Measurements from ENCODE around the gene ARAP2.

Gene ARAP2

GRCh38 chr4:36218121-36218520, 26.2 kb downstream of the ARAP2 start:
- H3K27me3 ChIP-seq: no peaks in the 10 kb centered on the region
- H3K27ac ChIP-seq: no peak overlapping the region
- peaks cover 87 to 100% (median 100%) of the 10 kb centered on the region in 11 experiments for H4K20me1 ChIP-seq
- peaks cover 0 to 7% (median 0%) of the 10 kb centered on the region in 11 experiments; a peak in 2 of 22 replicates for H3K9me3 ChIP-seq (replicated peaks in 1 of 11)
- H3K9ac ChIP-seq: no peak overlapping the region
- H3K36me3 ChIP-seq: peaks cover 34 to 90% (median 65%) of the 10 kb centered on the region in 11 experiments
- TF ChIP-seq Cebpa-rat (IDR thresholded peaks at IDR 0.05): no peak
- H3K4me3 ChIP-seq: no peak overlapping the region
- H3K4me1 ChIP-seq: peaks cover 0 to 90% (median 5%) of the 10 kb centered on the region in 10 experiments; a peak in 12 of 20 replicates
- H3K4me2 ChIP-seq: peak overlapping the region in 2 of 11 experiments; percentile 58 to 68; a peak in 4 of 22 replicates

- Histone ChIP-seq H3K4me1 (peaks cover 0 to 78% (median 2%) of the 10 kb centered on the region in 10 experiments; a peak in 10 of 20 replicates), H3K4me3 (no peak overlapping the region), H3K9me3 (replicated peaks in 1 of 11) (peaks cover 0 to 7% (median 0%) of the 10 kb centered on the region in 11 experiments; a peak in 1 of 22 replicates), H3K27me3 (no peaks in the 10 kb centered on the region), H3K9ac (no peak overlapping the region), H4K20me1 (peaks cover 76 to 100% (median 96%) of the 10 kb centered on the region in 11 experiments), H3K27ac (no peak overlapping the region), H3K36me3 (peaks cover 57 to 91% (median 74%) of the 10 kb centered on the region in 11 experiments), H3K4me2 (peak overlapping the region in 2 of 11 experiments; percentile 32 to 63; a peak in 3 of 22 replicates)
- TF ChIP-seq Cebpa-rat (IDR thresholded peaks at IDR 0.05): no peak
Measured at GRCh38 chr4:36215627-36216026, 28.7 kb downstream of the ARAP2 start.

- peaks cover 73 to 100% (median 96%) of the 10 kb centered on the region in 11 experiments for H4K20me1 ChIP-seq
- peaks cover 0 to 7% (median 0%) of the 10 kb centered on the region in 11 experiments; a peak in 1 of 22 replicates for H3K9me3 ChIP-seq (replicated peaks in 1 of 11)
- peaks cover 58 to 91% (median 74%) of the 10 kb centered on the region in 11 experiments for H3K36me3 ChIP-seq
- TF ChIP-seq Cebpa-rat (IDR thresholded peaks at IDR 0.05): no peak
- H3K4me3 ChIP-seq: no peak overlapping the region
- no peaks in the 10 kb centered on the region for H3K27me3 ChIP-seq
- H3K27ac ChIP-seq: no peak overlapping the region
- H3K4me2 ChIP-seq: no peak overlapping the region; a peak in 1 of 22 replicates
- no peak overlapping the region for H3K9ac ChIP-seq
- peaks cover 0 to 71% (median 6%) of the 10 kb centered on the region in 10 experiments; a peak in 15 of 20 replicates for H3K4me1 ChIP-seq
Measured at GRCh38 chr4:36214735-36215485, 29.4 kb downstream of the ARAP2 start.

GRCh38 chr4:36213977-36214376, 30.3 kb downstream of the ARAP2 start:
- H3K4me3 ChIP-seq: no peak overlapping the region
- TF ChIP-seq Cebpa-rat (IDR thresholded peaks at IDR 0.05): no peak
- peaks cover 0 to 7% (median 0%) of the 10 kb centered on the region in 11 experiments; a peak in 1 of 22 replicates for H3K9me3 ChIP-seq (replicated peaks in 1 of 11)
- no peak overlapping the region for H3K9ac ChIP-seq
- H3K27ac ChIP-seq: no peak overlapping the region
- H3K36me3 ChIP-seq: peaks cover 66 to 93% (median 80%) of the 10 kb centered on the region in 11 experiments
- H3K4me2 ChIP-seq: no peak overlapping the region
- H4K20me1 ChIP-seq: peaks cover 66 to 100% (median 92%) of the 10 kb centered on the region in 11 experiments
- H3K27me3 ChIP-seq: no peaks in the 10 kb centered on the region
- peaks cover 1 to 68% (median 14%) of the 10 kb centered on the region in 10 experiments for H3K4me1 ChIP-seq

GRCh38 chr4:36211084-36211483, 33.2 kb downstream of the ARAP2 start:
- no peak overlapping the region for H3K9ac ChIP-seq

GRCh38 chr4:36209941-36210649, 34.2 kb downstream of the ARAP2 start:
- H3K36me3 ChIP-seq: peaks cover 75 to 100% (median 95%) of the 10 kb centered on the region in 11 experiments
- no peaks in the 10 kb centered on the region for H3K9me3 ChIP-seq (replicated peaks in 1 of 11)
- no peak overlapping the region for H3K9ac ChIP-seq

More at GRCh38 chr4:36211084-36211483, 33.2 kb downstream of the ARAP2 start:
- Histone ChIP-seq H3K4me2 (0 out of 22 replicates have a peak overlapping the region, but pooled peaks of 1 of the 11 experiments have one; percentile 9), H4K20me1 (peaks cover 39 to 100% (median 84%) of the 10 kb centered on the region in 11 experiments), H3K27ac (no peak overlapping the region), H3K4me3 (no peak overlapping the region), H3K4me1 (peaks cover 0 to 68% (median 17%) of the 10 kb centered on the region in 10 experiments; a peak in 16 of 20 replicates), H3K36me3 (peaks cover 80 to 100% (median 95%) of the 10 kb centered on the region in 11 experiments), H3K27me3 (no peaks in the 10 kb centered on the region), H3K9me3 (replicated peaks in 1 of 11) (peaks cover 0 to 5% (median 0%) of the 10 kb centered on the region in 11 experiments; a peak in 1 of 22 replicates)
- no peak for TF ChIP-seq Cebpa-rat (IDR thresholded peaks at IDR 0.05)

GRCh38 chr4:36208893-36209473, 35.3 kb downstream of the ARAP2 start:
- Histone ChIP-seq H3K27me3 (no peaks in the 10 kb centered on the region), H3K9me3 (replicated peaks in 1 of 11) (no peaks in the 10 kb centered on the region; a peak in 1 of 22 replicates), H3K36me3 (peaks cover 80 to 100% (median 95%) of the 10 kb centered on the region in 11 experiments), H4K20me1 (peaks cover 19 to 97% (median 69%) of the 10 kb centered on the region in 11 experiments; a peak in 19 of 22 replicates), H3K9ac (peak overlapping the region in 1 of 11 experiments; percentile 37; a peak in 1 of 22 replicates), H3K4me1 (peaks cover 0 to 57% (median 17%) of the 10 kb centered on the region in 10 experiments; a peak in 16 of 20 replicates), H3K4me2 (peak overlapping the region in 6 of 11 experiments; percentile 23 to 66 (median 38); a peak in 9 of 22 replicates), H3K4me3 (no peak overlapping the region), H3K27ac (peak overlapping the region in 1 of 11 experiments; percentile 7; a peak in 2 of 22 replicates)
- no peak for TF ChIP-seq Cebpa-rat (IDR thresholded peaks at IDR 0.05)

More at GRCh38 chr4:36209941-36210649, 34.2 kb downstream of the ARAP2 start:
- peaks cover 0 to 66% (median 17%) of the 10 kb centered on the region in 10 experiments; a peak in 16 of 20 replicates for H3K4me1 ChIP-seq
- no peaks in the 10 kb centered on the region for H3K27me3 ChIP-seq
- no peak for TF ChIP-seq Cebpa-rat (IDR thresholded peaks at IDR 0.05)
- H4K20me1 ChIP-seq: peaks cover 29 to 99% (median 80%) of the 10 kb centered on the region in 11 experiments; a peak in 20 of 22 replicates
- H3K27ac ChIP-seq: no peak overlapping the region
- H3K4me3 ChIP-seq: no peak overlapping the region
- no peak overlapping the region for H3K4me2 ChIP-seq
